H1 (cell line): ENCODE results near the gene SIX1.

ENCODE experiments used
- CTCF ChIP-seq, 3 experiments: IDR thresholded peaks; 1 replicate in 2 of 3; 2 replicates in 1 of 3; pipeline versions ENCODE4 v1.5.1 to v1.6.1; 2011; ENCODE audit warnings: low read length in 3 of 3, mild to moderate bottlenecking in 3 of 3, inconsistent platforms in 2 of 3, low read depth in 1 of 3, moderate library complexity in 1 of 3; ENCODE audit not compliant: insufficient read depth in 1 of 3; ENCODE audit errors: control extremely low read depth in 1 of 3
- POLR2A ChIP-seq, 2 experiments: IDR thresholded peaks; 1 replicate in 1 of 2; 2 replicates in 1 of 2; pipeline ENCODE4 v1.6.1; 2011; ENCODE audit warnings: low read depth in 2 of 2, low read length in 2 of 2, mild to moderate bottlenecking in 2 of 2; ENCODE audit errors: control extremely low read depth in 1 of 2
- POLR2AphosphoS5 ChIP-seq: IDR thresholded peaks from 2 replicates; pipeline ENCODE4 v1.6.1; 2011; ENCODE audit warnings: low read depth, low read length
- SP1 ChIP-seq: IDR thresholded peaks from 2 replicates; pipeline ENCODE4 v1.6.1; 2011; ENCODE audit warnings: low read depth, low read length
- TEAD4 ChIP-seq: IDR thresholded peaks from 2 replicates; pipeline ENCODE4 v1.6.1; 2012; ENCODE audit warnings: low read depth, low read length, inconsistent platforms, mixed read lengths

- TF ChIP-seq POLR2AphosphoS5 (no peak), CTCF (IDR thresholded peaks at IDR 0.05; ENCODE audit: control extremely low read depth in 1 of 3, insufficient read depth in 1 of 3, low read depth in 1 of 3, low read length in 3 of 3) (no peak), SP1 (no peak), TEAD4 (no peak), POLR2A (IDR thresholded peaks at IDR 0.05; ENCODE audit: control extremely low read depth in 1 of 2, low read depth in 2 of 2, low read length in 2 of 2) (no peak)
Observed at GRCh38 chr14:60651086-60651795, 2.0 kb upstream of the SIX1 start.
